HepG2 (cell line): ENCODE measurements around the gene TMEM167B. TPM values are rescaled to one million over a fixed set of nuclear protein-coding genes. Genes with fewer than 3 reads are reported as not detected.
A peak's percentile ranks its signal among the peaks of the same experiment; 100 is the strongest.
"Not testable (repeated sequence)": the region's sequence is repeated elsewhere in the genome, so short reads cannot be mapped to it uniquely, and the experiment has no call there.

Experiments
- ATAC-seq: fragments of 200-7000 bp; cut with Tn5 transposase; 3 replicates; pipeline ENCODE4 v1.9.1; 2020; ENCODE audit warnings: mild to moderate bottlenecking, moderate library complexity
- BruUV-seq: library from RNA; stranded (reverse); fragments of 400-500 nt; replicated peaks from 2 replicates; lab custom pipeline; 2021; lab: Mats Ljungman, UMichigan
- CTCF ChIA-PET: fragments of 300-600 bp; formaldehyde crosslinking; extraction: SDS; loops from one replicate; lab custom pipeline; 2021; ENCODE audit warnings: low total read pairs, inconsistent platforms, low intra/inter-chr PET ratio; lab: Yijun Ruan, JAX
- POLR2A ChIA-PET: fragments of 350-600 bp; sonication (Branson Sonifier 250); formaldehyde crosslinking; loops from one replicate; lab custom pipeline; 2020; ENCODE audit warnings: antibody characterized with exemption, inconsistent platforms; lab: Yijun Ruan, JAX
- DNase-seq: peaks from one replicate; pipeline ENCODE4 v3.0.0-alpha.2; 2015; ENCODE audit warnings: low spot score
- FAIRE-seq: peaks from 3 replicates; lab custom pipeline; 2011; peaks lifted over from hg19 to GRCh38; lab: Jason Lieb, UNC
- H2AFZ ChIP-seq: one replicate; pipeline ENCODE4 v1.6.1; 2011; ENCODE audit warnings: low read length, inconsistent platforms
- H3K27ac ChIP-seq: fragments of 300-600 bp; 3 replicates; pipeline ENCODE4 v1.8.0; 2011; ENCODE audit warnings: mixed run types, mild to moderate bottlenecking, mixed read lengths, low read length, inconsistent platforms; ENCODE audit not compliant: insufficient read depth; ENCODE audit errors: extremely low read length
- H3K27me3 ChIP-seq, 2 experiments: fragments of 200-600 bp in 1 of 2; 2 replicates in 1 of 2; 3 replicates in 1 of 2; pipeline versions ENCODE4 v1.6.0 to v1.8.0; 2011; ENCODE audit warnings: low read length in 2 of 2, mild to moderate bottlenecking in 2 of 2, moderate library complexity in 2 of 2, inconsistent platforms in 1 of 2; ENCODE audit not compliant: insufficient read depth in 2 of 2, control insufficient read depth in 1 of 2
- H3K36me3 ChIP-seq, 2 experiments: fragments of 200-600 bp in 1 of 2; replicated peaks in 1 of 2; 2 replicates in 1 of 2; 3 replicates in 1 of 2; pipeline versions ENCODE4 v1.5.1 to v1.8.0; 2011; ENCODE audit warnings: low read length in 2 of 2, inconsistent platforms in 1 of 2; ENCODE audit not compliant: insufficient read depth in 2 of 2, control insufficient read depth in 1 of 2
- H3K4me1 ChIP-seq: 2 replicates; pipeline ENCODE4 v1.5.1; 2012; ENCODE audit warnings: low read length, inconsistent platforms; ENCODE audit not compliant: insufficient read depth
- H3K4me2 ChIP-seq: 2 replicates; pipeline ENCODE4 v1.6.0; 2011; ENCODE audit warnings: low read depth, low read length, inconsistent platforms
- H3K4me3 ChIP-seq, 3 experiments: fragments of 200-600 bp in 1 of 3; sonication (generic), shearing (Covaris generic) in 1 of 3; replicated peaks in 1 of 3; 2 replicates each; pipeline ENCODE4 v1.5.1; 2011 to 2016; ENCODE audit warnings: low read length in 3 of 3, inconsistent platforms in 2 of 3, low read depth in 2 of 3, mild to moderate bottlenecking in 2 of 3, control low read depth in 1 of 3, mixed read lengths in 1 of 3; ENCODE audit not compliant: insufficient read depth in 1 of 3
- H3K79me2 ChIP-seq: one replicate; pipeline ENCODE4 v1.6.1; 2011; ENCODE audit warnings: low read length, inconsistent platforms; ENCODE audit not compliant: insufficient read depth
- H3K9ac ChIP-seq: 2 replicates; pipeline ENCODE4 v1.6.0; 2011; ENCODE audit warnings: mild to moderate bottlenecking, low read depth, low read length, inconsistent platforms; ENCODE audit not compliant: insufficient read depth
- H3K9me3 ChIP-seq: 2 replicates; pipeline ENCODE4 v1.5.1; 2012; ENCODE audit warnings: mild to moderate bottlenecking, low read length
- H4K20me1 ChIP-seq: 2 replicates; pipeline ENCODE4 v1.6.0; 2011; ENCODE audit warnings: inconsistent platforms, mild to moderate bottlenecking, low read length, moderate library complexity; ENCODE audit not compliant: insufficient read depth
- DNMT3B ChIP-seq: conservative IDR thresholded peaks from 2 replicates; pipeline ENCODE4 v1.6.1; 2016; ENCODE audit warnings: missing biosample characterization, control low read depth
- FOSL1 ChIP-seq: sonication (generic); formaldehyde crosslinking; IDR thresholded peaks from 2 replicates; pipeline ENCODE4 v1.9.0; 2021; ENCODE audit warnings: missing genetic modification reagents, borderline replicate concordance
- TEF ChIP-seq: sonication (generic); formaldehyde crosslinking; IDR thresholded peaks from 2 replicates; pipeline ENCODE4 v1.5.0; 2020; ENCODE audit warnings: missing genetic modification reagents
- ZBTB43 ChIP-seq: sonication (generic); formaldehyde crosslinking; conservative IDR thresholded peaks from 2 replicates; pipeline ENCODE4 v1.4.0; 2020; ENCODE audit warnings: missing genetic modification reagents
- ZNF230 ChIP-seq: sonication (generic); formaldehyde crosslinking; IDR thresholded peaks from 2 replicates; pipeline ENCODE4 v1.4.0; 2020; ENCODE audit warnings: mild to moderate bottlenecking, missing genetic modification reagents
- ZNF354B ChIP-seq: sonication (generic); formaldehyde crosslinking; IDR thresholded peaks from 2 replicates; pipeline ENCODE4 v1.8.0; 2022; ENCODE audit warnings: mild to moderate bottlenecking, missing genetic modification reagents
- WGBS: methylation state at CpG from one replicate; pipeline ENCODE4 v1.1.6; 2017; ENCODE audit warnings: low lambda C conversion rate; 5-methylcytosine and 5-hydroxymethylcytosine counted together
- in situ Hi-C: cut with HindIII; loops from 2 replicates; pipeline ENCODE4 v1.10.0; 2017; ENCODE audit warnings: low pct_unique_long_range_greater_than_20kb; ENCODE audit not compliant: extremely low pct_ligation_motif_present
- intact Hi-C: fragments of 100-400 bp; cut with micrococcal nuclease; formaldehyde crosslinking; loops from one replicate; pipeline ENCODE4 v1.10.0; 2022; ENCODE audit not compliant: unreplicated experiment
- polyA plus RNA-seq, 8 experiments: library from polyadenylated mRNA; depleted of rRNA in 3 of 8; stranded (reverse) in 7 of 8; unstranded in 1 of 8; fragments of >200 nt; fragmentation: Illumina TruSeq in 4 of 8; extraction: Trizol in 4 of 8; gene quantifications; 2 replicates each; pipeline versions ENCODE4 v1.2.1 to v1.2.3, GENCODE V29; 2011 to 2016; ENCODE audit warnings: low read depth in 4 of 8, missing spikeins in 1 of 8, mixed read lengths in 1 of 8; ENCODE audit not compliant: insufficient read depth in 1 of 8
- small RNA-seq, 3 experiments: library from RNA; depleted of rRNA; stranded (forward); fragments of <200 nt; gene quantifications; one replicate each; pipeline ENCODE3, GENCODE V24; 2012; ENCODE audit warnings: low read depth in 2 of 3, low replicate concordance in 1 of 3; ENCODE audit not compliant: insufficient read length in 3 of 3, insufficient read depth in 2 of 3
- total RNA-seq, 5 experiments: library from RNA; depleted of rRNA; stranded (reverse); fragments of >200 nt; fragmentation: Illumina TruSeq; extraction: Trizol; gene quantifications; 2 replicates each; pipeline ENCODE4 v1.2.3, GENCODE V29; 2016; ENCODE audit warnings: low read depth in 1 of 5

Gene TMEM167B
- total and polyA plus RNA-seq, 2 of the 13 experiments (the other 11 are each of a cell fraction or from before 2014, with no cell fraction given) = 9.5 to 22.4 TPM

- BruUV-seq = no TSS peak
- Histone ChIP-seq H3K4me1 (peaks cover 18% of the 10 kb centered on the region), H3K4me2 (no peak overlapping the region), H3K27me3 (no peaks in the 10 kb centered on the region), H3K27ac (no peak overlapping the region), H3K9ac (no peak overlapping the region), H3K36me3 (no peaks in the 10 kb centered on the region), H3K4me3 (no peak overlapping the region), H4K20me1 (no peaks in the 10 kb centered on the region), H3K9me3 (no peaks in the 10 kb centered on the region), H2AFZ (no peak overlapping the region), H3K79me2 (no peaks in the 10 kb centered on the region)
- FAIRE-seq (no peak), DNase-seq (no peak), ATAC-seq (0 out of 3 replicates have a peak, but pooled peaks have one; percentile 21)
- POLR2A ChIA-PET = interaction anchor here (1.2 kb wide), 1 partner anchor 8 kb away, joined by 3 read pairs; no protein-coding TSS in a partner anchor
- 47% methylated on average over 5 of the region's 5 CpGs for WGBS
- intact Hi-C loops = no loop called here
- CTCF ChIA-PET = no interaction called here
- TF ChIP-seq ZNF354B (no peak), ZBTB43 (CRISPR knock-in tag) (no peak), ZNF230 (CRISPR knock-in tag) (no peak), DNMT3B (no peak), FOSL1 (no peak), TEF (no peak)
- in situ Hi-C loops = no loop called here
Measured at GRCh38 chr1:109142260-109142659, 51.7 kb downstream of the TMEM167B start.

- FAIRE-seq, H3K27me3 ChIP-seq, H3K9ac ChIP-seq, H3K79me2 ChIP-seq, H3K9me3 ChIP-seq, DNase-seq, intact Hi-C loops, ATAC-seq, H4K20me1 ChIP-seq, BruUV-seq, CTCF ChIA-PET, H3K36me3 ChIP-seq, H3K27ac ChIP-seq, H3K4me2 ChIP-seq, H3K4me3 ChIP-seq, in situ Hi-C loops, H2AFZ ChIP-seq: not testable (repeated sequence)
- 87% methylated on average over 6 of the region's 6 CpGs for WGBS
- POLR2A ChIA-PET = interaction anchor here (1.2 kb wide), 1 partner anchor 8 kb away, joined by 3 read pairs; no protein-coding TSS in a partner anchor
- peaks cover 13% of the 10 kb centered on the region for H3K4me1 ChIP-seq
Measured at GRCh38 chr1:109142725-109143124, 52.2 kb downstream of the TMEM167B start.

Small RNA genes within 50 kb of the gene (small RNA-seq; reads per million reads assigned to genes)
- 0 reads per million in 3 experiments for gene AL356488.2

Other genes with a start within 250 kb of the TMEM167B start
- gene AKNAD1, start 233.7 kb upstream of the TMEM167B start, total RNA-seq (2016; rRNA removed; fragmentation: Illumina TruSeq; extraction: Trizol) = not detected in 2 replicates
- not detected in 2 replicates for gene AKNAD1, start 233.7 kb upstream of the TMEM167B start, polyA plus RNA-seq (2011; rRNA removed)
- gene GPSM2, start 213.8 kb upstream of the TMEM167B start, total RNA-seq (2016; rRNA removed; fragmentation: Illumina TruSeq; extraction: Trizol) = 24.8 and 26.4 TPM in 2 replicates
- gene GPSM2, start 213.8 kb upstream of the TMEM167B start, polyA plus RNA-seq (2011; rRNA removed) = 6.0 and 7.7 TPM in 2 replicates
- gene CLCC1, start 127.3 kb upstream of the TMEM167B start, total RNA-seq (2016; rRNA removed; fragmentation: Illumina TruSeq; extraction: Trizol) = 14.1 and 25.8 TPM in 2 replicates
- gene CLCC1, start 127.3 kb upstream of the TMEM167B start, polyA plus RNA-seq (2011; rRNA removed) = 16.0 and 16.2 TPM in 2 replicates
- 5.9 and 6.0 TPM in 2 replicates for gene WDR47, start 48.7 kb upstream of the TMEM167B start, total RNA-seq (2016; rRNA removed; fragmentation: Illumina TruSeq; extraction: Trizol)
- 3.7 and 4.3 TPM in 2 replicates for gene WDR47, start 48.7 kb upstream of the TMEM167B start, polyA plus RNA-seq (2011; rRNA removed)
- gene TAF13, start 14.8 kb upstream of the TMEM167B start, total RNA-seq (2016; rRNA removed; fragmentation: Illumina TruSeq; extraction: Trizol) = 36.3 and 62.1 TPM in 2 replicates
- 8.6 and 11.5 TPM in 2 replicates for gene TAF13, start 14.8 kb upstream of the TMEM167B start, polyA plus RNA-seq (2011; rRNA removed)
- gene ELAPOR1, start 23.4 kb downstream of the TMEM167B start, total RNA-seq (2016; rRNA removed; fragmentation: Illumina TruSeq; extraction: Trizol) = 0.14 and 0.20 TPM in 2 replicates
- 0.12 and 0.13 TPM in 2 replicates for gene ELAPOR1, start 23.4 kb downstream of the TMEM167B start, polyA plus RNA-seq (2011; rRNA removed)
- 134 and 166 TPM in 2 replicates for gene SARS1, start 123.2 kb downstream of the TMEM167B start, total RNA-seq (2016; rRNA removed; fragmentation: Illumina TruSeq; extraction: Trizol)
- gene SARS1, start 123.2 kb downstream of the TMEM167B start, polyA plus RNA-seq (2011; rRNA removed) = 103 and 142 TPM in 2 replicates
- gene CELSR2, start 158.8 kb downstream of the TMEM167B start, total RNA-seq (2016; rRNA removed; fragmentation: Illumina TruSeq; extraction: Trizol) = 3.1 and 4.0 TPM in 2 replicates
- gene CELSR2, start 158.8 kb downstream of the TMEM167B start, polyA plus RNA-seq (2011; rRNA removed) = 6.6 and 7.8 TPM in 2 replicates
- 26.5 and 28.6 TPM in 2 replicates for gene PSRC1, start 192.4 kb downstream of the TMEM167B start, total RNA-seq (2016; rRNA removed; fragmentation: Illumina TruSeq; extraction: Trizol)
- gene PSRC1, start 192.4 kb downstream of the TMEM167B start, polyA plus RNA-seq (2011; rRNA removed) = 23.9 and 30.3 TPM in 2 replicates
- gene MYBPHL, start 216.2 kb downstream of the TMEM167B start, total RNA-seq (2016; rRNA removed; fragmentation: Illumina TruSeq; extraction: Trizol) = 3.8 and 5.7 TPM in 2 replicates
- 3.7 and 6.1 TPM in 2 replicates for gene MYBPHL, start 216.2 kb downstream of the TMEM167B start, polyA plus RNA-seq (2011; rRNA removed)